IMR-90 (cell line): Measurements from ENCODE around the gene ATF4. TPM values are rescaled to one million over a fixed set of nuclear protein-coding genes. Genes with fewer than 3 reads are reported as not detected.

ENCODE experiments used
- ATAC-seq: fragments of 200-7000 bp; cut with Tn5 transposase; 2 replicates; pipeline ENCODE4 v1.9.1; 2020; ENCODE audit warnings: low read depth, mild to moderate bottlenecking, moderate library complexity
- BruUV-seq: library from RNA; stranded (reverse); fragments of 400-500 nt; replicated peaks from 2 replicates; lab custom pipeline; 2021; lab: Mats Ljungman, UMichigan
- CTCF ChIA-PET: fragments of 300-600 bp; formaldehyde crosslinking; extraction: SDS; loops from one replicate; lab custom pipeline; 2021; ENCODE audit warnings: antibody characterized with exemption; lab: Yijun Ruan, JAX
- POLR2A ChIA-PET: fragments of 300-600 bp; sonication (Branson Sonifier 250); formaldehyde crosslinking; loops from one replicate; lab custom pipeline; 2022; ENCODE audit warnings: antibody characterized with exemption; ENCODE audit not compliant: unreplicated experiment; lab: Charles Lee
- DNase-seq: peaks from one replicate; pipeline ENCODE4 v3.0.0; 2013
- H2AFZ ChIP-seq: replicated peaks from 2 replicates; pipeline ENCODE3; 2013; ENCODE audit warnings: low read length, mild to moderate bottlenecking; ENCODE audit not compliant: poor library complexity
- H2AK5ac ChIP-seq: 2 replicates; pipeline ENCODE4 v1.6.1; 2013; ENCODE audit warnings: low read depth, low read length, inconsistent platforms
- H2AK9ac ChIP-seq: replicated peaks from 2 replicates; pipeline ENCODE3; 2013; ENCODE audit warnings: mild to moderate bottlenecking, low read depth, low read length, moderate library complexity; ENCODE audit not compliant: poor library complexity
- H2BK120ac ChIP-seq: 2 replicates; pipeline ENCODE4 v1.6.1; 2013; ENCODE audit warnings: low read depth, low read length, inconsistent platforms
- H2BK15ac ChIP-seq: 3 replicates; pipeline ENCODE4 v1.6.1; 2013; ENCODE audit warnings: low read depth, low read length, inconsistent platforms
- H2BK20ac ChIP-seq: 2 replicates; pipeline ENCODE4 v1.6.1; 2013; ENCODE audit warnings: low read depth, mild to moderate bottlenecking, inconsistent platforms, low read length, moderate library complexity
- H2BK5ac ChIP-seq: 2 replicates; pipeline ENCODE4 v1.6.1; 2013; ENCODE audit warnings: mild to moderate bottlenecking, low read depth, low read length, inconsistent platforms; ENCODE audit not compliant: poor library complexity, severe bottlenecking
- H3K14ac ChIP-seq: replicated peaks from 2 replicates; pipeline ENCODE4 v1.6.1; 2013; ENCODE audit warnings: low read depth, low read length, inconsistent platforms
- H3K18ac ChIP-seq: 2 replicates; pipeline ENCODE4 v1.6.1; 2013; ENCODE audit warnings: low read depth, low read length, control low read depth
- H3K23ac ChIP-seq: 2 replicates; pipeline ENCODE4 v1.6.1; 2013; ENCODE audit warnings: low read depth, low read length, inconsistent platforms
- H3K27ac ChIP-seq: 2 replicates; pipeline ENCODE4 v1.5.1; 2013; ENCODE audit warnings: mild to moderate bottlenecking, control low read depth, low read length; ENCODE audit not compliant: insufficient read depth
- H3K27me3 ChIP-seq: 2 replicates; pipeline ENCODE4 v1.6.1; 2013; ENCODE audit warnings: low read length; ENCODE audit not compliant: control insufficient read depth, insufficient read depth
- H3K36me3 ChIP-seq: 2 replicates; pipeline ENCODE4 v1.6.1; 2013; ENCODE audit warnings: low read length, mixed read lengths; ENCODE audit not compliant: control insufficient read depth, insufficient read depth
- H3K4ac ChIP-seq: 2 replicates; pipeline ENCODE4 v1.6.1; 2013; ENCODE audit warnings: low read depth, low read length, inconsistent platforms
- H3K4me1 ChIP-seq: 2 replicates; pipeline ENCODE4 v1.6.1; 2013; ENCODE audit warnings: low read length, mixed read lengths; ENCODE audit not compliant: control insufficient read depth, insufficient read depth
- H3K4me2 ChIP-seq: 2 replicates; pipeline ENCODE4 v1.6.1; 2013; ENCODE audit warnings: low read depth, mild to moderate bottlenecking, control low read depth, low read length, moderate library complexity
- H3K4me3 ChIP-seq: 2 replicates; pipeline ENCODE4 v1.5.1; 2013; ENCODE audit warnings: low read depth, mild to moderate bottlenecking, control low read depth, low read length, moderate library complexity; ENCODE audit not compliant: insufficient read depth
- H3K56ac ChIP-seq: 2 replicates; pipeline ENCODE4 v1.6.1; 2013; ENCODE audit warnings: low read length, inconsistent platforms; ENCODE audit not compliant: insufficient read depth; ENCODE audit errors: extremely low read depth
- H3K79me1 ChIP-seq, 2 experiments: 2 replicates each; pipeline ENCODE4 v1.6.1; 2013; ENCODE audit warnings: low read length in 2 of 2, inconsistent platforms in 1 of 2, low read depth in 1 of 2
- H3K9ac ChIP-seq: 2 replicates; pipeline ENCODE4 v1.6.1; 2013; ENCODE audit warnings: low read depth, low read length, control low read depth
- H3K9me1 ChIP-seq: 2 replicates; pipeline ENCODE4 v1.6.1; 2013; ENCODE audit warnings: low read length, inconsistent platforms; ENCODE audit not compliant: insufficient read depth
- H3K9me3 ChIP-seq: 2 replicates; pipeline ENCODE4 v1.6.1; 2013; ENCODE audit warnings: low read length; ENCODE audit not compliant: control insufficient read depth, insufficient read depth
- H4K20me1 ChIP-seq: 2 replicates; pipeline ENCODE4 v1.6.1; 2013; ENCODE audit warnings: low read length, inconsistent platforms; ENCODE audit not compliant: insufficient read depth
- H4K5ac ChIP-seq: 2 replicates; pipeline ENCODE4 v1.6.1; 2013; ENCODE audit warnings: mild to moderate bottlenecking, low read depth, low read length, control low read depth
- H4K8ac ChIP-seq, 2 experiments: 2 replicates each; pipeline ENCODE4 v1.6.1; 2013; ENCODE audit warnings: low read depth in 2 of 2, low read length in 2 of 2, control low read depth in 1 of 2, inconsistent platforms in 1 of 2
- H4K91ac ChIP-seq: 2 replicates; pipeline ENCODE4 v1.6.1; 2013; ENCODE audit warnings: low read depth, low read length, inconsistent platforms; ENCODE audit not compliant: insufficient read depth
- BHLHE40 ChIP-seq: fragments of 150-350 bp; IDR thresholded peaks from 2 replicates; pipeline ENCODE4 v1.6.1; 2016; ENCODE audit warnings: mild to moderate bottlenecking, low read depth, low read length
- CEBPB ChIP-seq: IDR thresholded peaks from 2 replicates; pipeline ENCODE4 v1.6.1; 2012; ENCODE audit warnings: low read depth, low read length, improper control_type of control experiment
- CTCF ChIP-seq: conservative IDR thresholded peaks from 2 replicates; pipeline ENCODE4 v1.5.1; 2012; ENCODE audit warnings: mild to moderate bottlenecking, low read depth, low read length, improper control_type of control experiment
- MAZ ChIP-seq: IDR thresholded peaks from 2 replicates; pipeline ENCODE4 v1.6.1; 2012; ENCODE audit warnings: low read depth, mild to moderate bottlenecking, low read length, improper control_type of control experiment, moderate library complexity, borderline replicate concordance
- POLR2A ChIP-seq: IDR thresholded peaks from 2 replicates; pipeline ENCODE4 v1.6.1; 2012; ENCODE audit warnings: mild to moderate bottlenecking, low read depth, low read length
- RAD21 ChIP-seq: IDR thresholded peaks from 2 replicates; pipeline ENCODE4 v1.6.1; 2012; ENCODE audit warnings: low read length, improper control_type of control experiment
- RCOR1 ChIP-seq: IDR thresholded peaks from 2 replicates; pipeline ENCODE4 v1.6.1; 2012; ENCODE audit warnings: mild to moderate bottlenecking, low read length, improper control_type of control experiment; ENCODE audit not compliant: insufficient replicate concordance
- WGBS, 2 experiments: methylation state at CpG; one replicate each; pipeline versions ENCODE4 v1.1.5 to v1.1.7; 2013; ENCODE audit warnings: missing lambda C conversion rate in 2 of 2; ENCODE audit not compliant: insufficient read length in 1 of 2; ENCODE audit errors: extremely low coverage in 2 of 2; 5-methylcytosine and 5-hydroxymethylcytosine counted together
- dilution Hi-C: fragments of 300-500 bp; cut with HindIII; formaldehyde crosslinking; loops from one replicate; pipeline ENCODE4 v1.14.3; 2018; ENCODE audit warnings: low sequenced_read_pairs; ENCODE audit not compliant: unreplicated experiment
- in situ Hi-C: fragments of 300-500 bp; cut with MboI; formaldehyde crosslinking; loops from 3 replicates; pipeline ENCODE4 v1.14.3; 2019; ENCODE audit warnings: low sequenced_read_pairs, inconsistent platforms, mixed read lengths
- intact Hi-C: fragments of 100-400 bp; cut with micrococcal nuclease; formaldehyde crosslinking; loops from 2 replicates; pipeline ENCODE4 v1.10.0; 2022
- polyA plus RNA-seq, 3 experiments: library from polyadenylated mRNA; depleted of rRNA; stranded (reverse); fragments of >200 nt; gene quantifications; 2 replicates each; pipeline ENCODE4 v1.2.3, GENCODE V29; 2012; ENCODE audit warnings: low replicate concordance in 1 of 3
- total RNA-seq: library from RNA; depleted of rRNA; stranded (reverse); fragments of >200 nt; gene quantifications from 2 replicates; pipeline ENCODE4 v1.2.3, GENCODE V29; 2012
- TF ChIP-seq, protein P1 (sequence below): fragments of 150-350 bp; IDR thresholded peaks from 2 replicates; pipeline ENCODE4 v1.6.1; 2017; ENCODE audit warnings: mild to moderate bottlenecking, antibody characterized with exemption, low read length, low read depth

ATF4 gene
- total and polyA plus RNA-seq, 2 of the 4 experiments (the other 2 are of a cell fraction): 148 to 662 TPM

- Histone ChIP-seq H3K14ac (peak within 1 kb of the TSS; percentile 96), H4K91ac (peak within 1 kb of the TSS; percentile 86), H3K79me1 (peaks cover 23 to 50% of the 10 kb centered on the region in 2 experiments), H3K4me1 (peaks cover 7% of the 10 kb centered on the region), H3K27ac (peak within 1 kb of the TSS; percentile 85), H2BK5ac (peak within 1 kb of the TSS; percentile 82), H3K9me1 (no peaks in the 10 kb centered on the region), H3K9me3 (no peaks in the 10 kb centered on the region), H2AK9ac (peak within 1 kb of the TSS; percentile 99), H3K56ac (peak within 1 kb of the TSS; percentile 83), H3K18ac (peak within 1 kb of the TSS; percentile 12), H2BK20ac (no peak within 1 kb of the TSS), H3K27me3 (no peaks in the 10 kb centered on the region), H4K5ac (peak within 1 kb of the TSS; percentile 57), H2BK15ac (peak within 1 kb of the TSS; percentile 67; the same call in 1 of the 3 replicates), H3K4me2 (peak within 1 kb of the TSS; percentile 83), H3K9ac (peak within 1 kb of the TSS; percentile 87), H2AFZ (peak within 1 kb of the TSS; percentile 92), H4K8ac (peak within 1 kb of the TSS; percentile 95), H3K36me3 (peaks cover 12% of the 10 kb centered on the region), H4K20me1 (peaks cover 36% of the 10 kb centered on the region), H2BK120ac (peak within 1 kb of the TSS; percentile 85), H3K4ac (peak within 1 kb of the TSS; percentile 94), H3K23ac (peak within 1 kb of the TSS; percentile 93), H2AK5ac (peak within 1 kb of the TSS; percentile 90), H3K4me3 (peak within 1 kb of the TSS; percentile 74)
- dilution Hi-C loops (no loop called here), intact Hi-C loops (loop anchor here (10.0 kb wide), 1 partner anchor 642 kb away; the partner anchor contains the start of gene TNRC6B), in situ Hi-C loops (loop anchor here (10.0 kb wide), 2 partner anchors 652 to 812 kb away; partner anchors contain the start of gene ADSL)
- ChIA-PET CTCF (interaction anchor here (1.5 kb wide), 1 partner anchor 493 kb away, joined by 4 read pairs; no protein-coding TSS in a partner anchor), POLR2A (no interaction called here)
- peak; percentile 99 for DNase-seq
- BruUV-seq: no TSS peak
- no peak for TF ChIP-seq CTCF
- peak; percentile 36 for TF ChIP-seq BHLHE40
- TF ChIP-seq POLR2A: peak; percentile 78
- TF ChIP-seq MAZ: peak; percentile 66; the same call in 1 of the 2 replicates
- no peak for TF ChIP-seq RAD21
- TF ChIP-seq, protein P1, sequence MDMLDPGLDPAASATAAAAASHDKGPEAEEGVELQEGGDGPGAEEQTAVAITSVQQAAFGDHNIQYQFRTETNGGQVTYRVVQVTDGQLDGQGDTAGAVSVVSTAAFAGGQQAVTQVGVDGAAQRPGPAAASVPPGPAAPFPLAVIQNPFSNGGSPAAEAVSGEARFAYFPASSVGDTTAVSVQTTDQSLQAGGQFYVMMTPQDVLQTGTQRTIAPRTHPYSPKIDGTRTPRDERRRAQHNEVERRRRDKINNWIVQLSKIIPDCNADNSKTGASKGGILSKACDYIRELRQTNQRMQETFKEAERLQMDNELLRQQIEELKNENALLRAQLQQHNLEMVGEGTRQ: no peak
- peak; percentile 93 for TF ChIP-seq CEBPB
- no peak for TF ChIP-seq RCOR1
- peak; percentile 79 for ATAC-seq
- WGBS, 2 experiments: 0% methylated on average over 17 of the region's 67 CpGs; no CpG with 5 or more reads in 1 of the 2 experiments
These were observed 12.1 kb downstream of the ATF4 start, which contains the start of gene RPS19BP1 for GRCh38 chr22:39532215-39533073. RPS19BP1 (minus strand) TSS chr22:39532748; CDS start chr22:39532738, 10 bp downstream.
